Psoas muscle (tissue), 8 donors: ENCODE measurements around the gene PACSIN2. TPM values are rescaled to one million over a fixed set of nuclear protein-coding genes. Genes with fewer than 3 reads are reported as not detected.

Source experiments
- ATAC-seq, 4 donors: fragments of 200-7000 bp; cut with Tn5 transposase; one replicate each; pipeline ENCODE4 v1.9.1; 2020; ENCODE audit warnings: moderate library complexity in 3 of 4, mild to moderate bottlenecking in 2 of 4
- DNase-seq, 2 donors: peaks; one replicate each; pipeline ENCODE4 v3.0.0-alpha.2; 2020
- H3K27ac ChIP-seq: fragments of 200-600 bp; one replicate; pipeline ENCODE4 v1.8.0; 2022
- H3K27me3 ChIP-seq, 3 donors: fragments of 200-600 bp in 1 of 3; one replicate each; pipeline versions ENCODE4 v1.6.1 to v1.8.0; 2013 to 2022; ENCODE audit warnings: low read length in 2 of 3, mild to moderate bottlenecking in 2 of 3, moderate library complexity in 1 of 3; ENCODE audit not compliant: insufficient read depth in 3 of 3
- H3K36me3 ChIP-seq, 2 donors: fragments of 200-600 bp in 1 of 2; one replicate each; pipeline versions ENCODE4 v1.6.1 to v1.8.0; 2013 to 2022; ENCODE audit warnings: low read depth in 1 of 2, mild to moderate bottlenecking in 1 of 2, moderate library complexity in 1 of 2; ENCODE audit not compliant: insufficient read depth in 1 of 2
- H3K4me1 ChIP-seq: fragments of 200-600 bp; one replicate; pipeline ENCODE4 v1.8.0; 2022
- H3K4me3 ChIP-seq: fragments of 200-600 bp; one replicate; pipeline ENCODE4 v1.8.0; 2022; ENCODE audit warnings: mild to moderate bottlenecking
- H3K9me3 ChIP-seq: fragments of 200-600 bp; one replicate; pipeline ENCODE4 v1.8.0; 2022
- WGBS, 3 donors: extraction: QIAGEN DNeasy Blood & Tissue Kit; methylation state at CpG; one replicate each; pipeline versions ENCODE4 v1.1.6 to v1.1.7; 2013; 5-methylcytosine and 5-hydroxymethylcytosine counted together
- intact Hi-C, 2 donors: fragments of 100-400 bp; cut with DNase I; formaldehyde crosslinking; loops; one replicate each; pipeline versions ENCODE4 v1.11.0 to v1.14.2; 2022
- polyA plus RNA-seq, 3 donors: library from polyadenylated mRNA; stranded (reverse); fragments of 200-250 nt; gene quantifications; one replicate each; pipeline ENCODE4 v1.2.3, GENCODE V29; 2013
- total RNA-seq, 4 donors: library from RNA; stranded (reverse); fragmentation: NEBNext Ultra II Directional in 2 of 4; extraction: Animal tissue kit (Norgen Biotek cat#: 25700) in 2 of 4; gene quantifications; one replicate each; pipeline versions ENCODE4 v1.2.1 to v1.2.4, GENCODE V29; 2021 to 2023
- TF ChIP-seq, protein P1 (sequence below): fragments of 200-600 bp; IDR thresholded peaks from one replicate; pipeline ENCODE4 v1.8.0; 2022; ENCODE audit warnings: antibody characterized with exemption
- donor health status: healthy with polysubstance abuse.
- donor health status: DM: no; HTN: no; CAD: no; lungs with moderate emphysema.
- donor health status: Bipolar disorder and iron deficiency.
- donor health status: healthy.
- donor health status: DM: yes; HTN: yes; CAD: no.
- donor health status: DM: no; HTN: no; CAD: no.
- donor health status: DM: no; HTN: no; CAD: no.
- donor health status: DM: yes; HTN: yes; CAD: no.

The PACSIN2 gene
- total and polyA plus RNA-seq, 7 donors = 21.0 to 52.2 (median 31.4) TPM

GRCh38 chr22:42877597-42878340 is 137.2 kb downstream of the PACSIN2 start:
- 62 to 78% (median 70%) methylated on average over 12 of the region's 12 CpGs for WGBS, 3 donors
- Histone ChIP-seq H3K27ac (no peak overlapping the region), H3K4me1 (peaks cover 48% of the 10 kb centered on the region), H3K4me3 (no peak overlapping the region), H3K36me3 (peaks cover 2 to 95% of the 10 kb centered on the region in 2 donors), H3K27me3 (no peaks in the 10 kb centered on the region), H3K9me3 (no peaks in the 10 kb centered on the region)
- TF ChIP-seq, protein P1, sequence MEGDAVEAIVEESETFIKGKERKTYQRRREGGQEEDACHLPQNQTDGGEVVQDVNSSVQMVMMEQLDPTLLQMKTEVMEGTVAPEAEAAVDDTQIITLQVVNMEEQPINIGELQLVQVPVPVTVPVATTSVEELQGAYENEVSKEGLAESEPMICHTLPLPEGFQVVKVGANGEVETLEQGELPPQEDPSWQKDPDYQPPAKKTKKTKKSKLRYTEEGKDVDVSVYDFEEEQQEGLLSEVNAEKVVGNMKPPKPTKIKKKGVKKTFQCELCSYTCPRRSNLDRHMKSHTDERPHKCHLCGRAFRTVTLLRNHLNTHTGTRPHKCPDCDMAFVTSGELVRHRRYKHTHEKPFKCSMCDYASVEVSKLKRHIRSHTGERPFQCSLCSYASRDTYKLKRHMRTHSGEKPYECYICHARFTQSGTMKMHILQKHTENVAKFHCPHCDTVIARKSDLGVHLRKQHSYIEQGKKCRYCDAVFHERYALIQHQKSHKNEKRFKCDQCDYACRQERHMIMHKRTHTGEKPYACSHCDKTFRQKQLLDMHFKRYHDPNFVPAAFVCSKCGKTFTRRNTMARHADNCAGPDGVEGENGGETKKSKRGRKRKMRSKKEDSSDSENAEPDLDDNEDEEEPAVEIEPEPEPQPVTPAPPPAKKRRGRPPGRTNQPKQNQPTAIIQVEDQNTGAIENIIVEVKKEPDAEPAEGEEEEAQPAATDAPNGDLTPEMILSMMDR = no peak
- ATAC-seq (no peak), DNase-seq (no peak)
- intact Hi-C loops = no loop called here

- no peak overlapping the region for H3K4me3 ChIP-seq
- H3K27me3 ChIP-seq = no peaks in the 10 kb centered on the region
- H3K4me1 ChIP-seq = peaks cover 50% of the 10 kb centered on the region
- H3K27ac ChIP-seq = no peak overlapping the region
- 79 to 91% (median 90%) methylated on average over 8 of the region's 8 CpGs for WGBS, 3 donors
- peaks cover 2 to 95% of the 10 kb centered on the region in 2 donors for H3K36me3 ChIP-seq
- DNase-seq (no peak), ATAC-seq (no peak)
- TF ChIP-seq, protein P1 = no peak
- no peaks in the 10 kb centered on the region for H3K9me3 ChIP-seq
- intact Hi-C loops = no loop called here
These were observed 137.8 kb downstream of the PACSIN2 start for GRCh38 chr22:42877158-42877557.

GRCh38 chr22:42876041-42876440 is 138.9 kb downstream of the PACSIN2 start:
- H3K4me1 ChIP-seq = peaks cover 42% of the 10 kb centered on the region
- no peaks in the 10 kb centered on the region for H3K27me3 ChIP-seq
- DNase-seq = no peak
- H3K27ac ChIP-seq = no peak overlapping the region
- peaks cover 2 to 97% of the 10 kb centered on the region in 2 donors for H3K36me3 ChIP-seq
- no peaks in the 10 kb centered on the region for H3K9me3 ChIP-seq
- H3K4me3 ChIP-seq = no peak overlapping the region
- no peak for ATAC-seq
- intact Hi-C loops = no loop called here
- WGBS, 3 donors = 88 to 96% (median 93%) methylated on average over 14 to 17 of the region's 17 CpGs
- TF ChIP-seq, protein P1 = no peak

DNA sequence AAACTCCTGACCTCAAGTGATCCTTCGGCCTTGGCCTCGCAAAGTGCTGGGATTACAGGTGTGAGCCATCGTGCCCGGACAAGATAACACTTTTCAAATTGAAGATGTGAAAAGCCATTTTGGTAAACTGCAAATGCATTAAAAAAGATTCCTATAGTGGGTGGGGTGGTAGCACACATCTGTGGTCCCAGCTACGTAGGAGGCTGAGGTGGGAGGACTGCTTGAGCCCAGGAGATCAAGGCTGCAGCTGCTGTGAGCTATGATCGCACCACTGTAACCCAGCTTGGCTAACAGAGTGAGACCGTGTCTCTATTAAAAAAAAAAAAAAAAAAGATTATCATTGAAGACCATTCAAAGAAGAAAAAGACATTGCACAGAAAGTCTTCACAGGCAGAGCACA is 140.9 kb downstream of the PACSIN2 start:
- peaks cover 2 to 96% of the 10 kb centered on the region in 2 donors for H3K36me3 ChIP-seq
- DNase-seq = no peak
- H3K4me1 ChIP-seq = peaks cover 33% of the 10 kb centered on the region
- no peak overlapping the region for H3K27ac ChIP-seq
- H3K27me3 ChIP-seq = no peaks in the 10 kb centered on the region
- WGBS, 3 donors = 92 to 96% (median 92%) methylated on average over 7 of the region's 7 CpGs
- H3K9me3 ChIP-seq = no peaks in the 10 kb centered on the region
- no peak for ATAC-seq
- TF ChIP-seq, protein P1 = no peak
- no peak overlapping the region for H3K4me3 ChIP-seq
- intact Hi-C loops = no loop called here

DNA sequence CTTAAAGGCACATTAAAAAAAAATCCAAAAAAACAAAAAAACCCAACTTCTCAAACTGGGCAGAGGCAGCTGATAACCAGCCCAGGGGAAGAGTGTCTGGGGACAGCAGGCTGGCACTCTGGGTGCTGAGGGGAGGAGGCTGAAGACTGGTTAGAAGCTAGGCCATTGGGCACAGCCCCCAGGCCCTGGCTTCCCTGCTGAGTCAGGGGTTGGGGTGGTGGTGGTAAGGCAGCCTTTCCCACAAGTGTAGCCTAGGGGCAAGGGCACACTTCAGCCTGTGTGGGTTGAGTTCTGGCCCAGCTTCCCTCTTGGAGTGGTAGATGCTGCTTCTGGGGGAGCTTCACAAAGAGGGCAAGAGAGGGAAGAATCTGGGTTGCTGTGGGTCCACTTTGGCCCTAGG is 141.6 kb downstream of the PACSIN2 start:
- Histone ChIP-seq H3K4me1 (peaks cover 40% of the 10 kb centered on the region), H3K36me3 (peaks cover 2 to 89% of the 10 kb centered on the region in 2 donors), H3K27ac (peak overlapping the region; percentile 37), H3K4me3 (no peak overlapping the region), H3K27me3 (no peaks in the 10 kb centered on the region), H3K9me3 (no peaks in the 10 kb centered on the region)
- DNase-seq (no peak), ATAC-seq (no peak)
- intact Hi-C loops = no loop called here
- TF ChIP-seq, protein P1 = no peak
